Measurements from ENCODE around the gene DMD.

DNA sequence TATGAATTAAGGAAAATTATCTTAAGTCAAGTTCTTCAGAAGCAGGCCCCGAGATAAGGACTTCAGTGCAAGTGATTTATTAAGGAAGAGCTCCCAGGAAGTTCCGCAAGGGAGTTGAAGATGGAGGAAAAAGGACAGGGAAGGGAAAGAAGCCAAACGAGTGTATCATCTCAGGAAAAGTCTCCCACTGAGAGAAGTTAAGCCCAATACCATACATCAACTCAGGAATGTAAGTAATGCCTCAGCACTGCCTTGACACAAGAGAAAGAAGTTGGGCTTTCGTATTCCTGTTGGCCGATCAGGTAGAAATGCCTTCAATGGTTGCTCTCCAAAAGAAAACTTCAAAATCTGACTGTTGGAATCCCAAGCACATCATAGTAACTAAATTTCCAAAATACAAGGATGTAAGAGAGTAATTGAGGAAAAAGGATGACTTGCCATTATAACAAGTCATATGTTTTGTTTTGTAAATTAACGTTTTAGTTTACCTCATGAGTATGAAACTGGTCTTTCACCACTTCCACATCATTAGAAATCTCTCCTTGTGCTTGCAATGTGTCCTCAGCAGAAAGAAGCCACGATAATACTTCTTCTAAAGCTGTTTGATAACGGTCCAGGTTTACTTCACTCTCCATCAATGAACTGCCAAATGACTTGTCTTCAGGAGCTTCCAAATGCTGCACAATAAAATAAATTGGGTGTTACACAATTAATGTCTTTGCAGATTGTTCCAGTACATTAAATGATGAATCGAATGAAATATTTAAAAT, 566.7 kb downstream of the DMD start:
- TF ChIP-seq, protein P1, sequence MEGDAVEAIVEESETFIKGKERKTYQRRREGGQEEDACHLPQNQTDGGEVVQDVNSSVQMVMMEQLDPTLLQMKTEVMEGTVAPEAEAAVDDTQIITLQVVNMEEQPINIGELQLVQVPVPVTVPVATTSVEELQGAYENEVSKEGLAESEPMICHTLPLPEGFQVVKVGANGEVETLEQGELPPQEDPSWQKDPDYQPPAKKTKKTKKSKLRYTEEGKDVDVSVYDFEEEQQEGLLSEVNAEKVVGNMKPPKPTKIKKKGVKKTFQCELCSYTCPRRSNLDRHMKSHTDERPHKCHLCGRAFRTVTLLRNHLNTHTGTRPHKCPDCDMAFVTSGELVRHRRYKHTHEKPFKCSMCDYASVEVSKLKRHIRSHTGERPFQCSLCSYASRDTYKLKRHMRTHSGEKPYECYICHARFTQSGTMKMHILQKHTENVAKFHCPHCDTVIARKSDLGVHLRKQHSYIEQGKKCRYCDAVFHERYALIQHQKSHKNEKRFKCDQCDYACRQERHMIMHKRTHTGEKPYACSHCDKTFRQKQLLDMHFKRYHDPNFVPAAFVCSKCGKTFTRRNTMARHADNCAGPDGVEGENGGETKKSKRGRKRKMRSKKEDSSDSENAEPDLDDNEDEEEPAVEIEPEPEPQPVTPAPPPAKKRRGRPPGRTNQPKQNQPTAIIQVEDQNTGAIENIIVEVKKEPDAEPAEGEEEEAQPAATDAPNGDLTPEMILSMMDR (IDR thresholded peaks at IDR 0.05; ENCODE audit: low read length) = no peak
- no peak for TF ChIP-seq EZH2 (optimal IDR thresholded peaks at IDR 0.05; ENCODE audit: low read depth, low read length)

Measured in MM.1S (cell line).